Activated T-cell treated with anti-CD3 and anti-CD28 coated beads, Interleukin-2, amount 50 U/mL, for 48 hours (primary cell): Measurements from ENCODE around the gene LHX3.

ENCODE experiments used
- DNase-seq, 2 experiments: peaks; one replicate each; pipeline ENCODE4 v3.0.0-alpha.2; 2020

The LHX3 gene

DNA sequence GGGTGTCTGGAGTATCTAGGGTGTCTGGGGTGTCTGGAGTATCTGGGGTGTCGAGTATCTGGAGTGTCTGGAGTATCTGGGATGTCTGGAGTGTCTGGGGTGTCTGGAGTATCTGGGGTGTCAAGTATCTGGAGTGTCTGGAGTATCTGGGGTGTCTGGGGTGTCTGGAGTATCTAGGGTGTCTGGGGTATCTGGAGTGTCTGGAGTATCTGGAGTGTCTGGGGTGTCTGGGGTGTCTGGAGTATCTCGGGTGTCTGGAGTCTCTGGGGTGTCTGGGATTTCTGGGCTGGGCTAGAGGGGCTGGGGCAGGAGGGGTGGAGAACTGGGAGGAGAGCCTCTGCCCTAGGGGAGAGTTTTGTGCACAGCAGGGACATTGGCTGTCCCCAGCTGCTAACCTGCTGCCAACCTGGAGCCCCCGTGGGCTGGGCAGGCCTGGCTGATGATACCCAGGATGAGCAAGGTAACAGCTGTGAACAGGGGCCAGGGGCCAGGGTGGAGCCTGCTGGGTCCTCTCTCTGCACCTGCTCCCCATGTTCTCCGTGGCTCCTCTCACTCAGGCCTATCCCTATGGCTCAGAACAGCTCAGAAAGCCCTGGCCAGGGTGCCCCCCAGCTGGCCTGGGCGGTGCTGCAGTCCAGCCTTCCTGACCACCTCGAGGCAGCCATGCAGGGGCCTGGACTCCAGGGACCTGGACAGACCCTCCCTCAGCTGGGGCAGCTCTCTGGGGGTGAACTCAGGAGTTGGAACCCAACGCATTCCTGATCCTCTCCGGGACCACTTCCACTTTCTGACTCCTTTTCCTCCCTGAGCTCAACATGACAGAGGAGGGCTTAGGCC lies 29.9 kb downstream of the LHX3 start:
- no peak for DNase-seq

- DNase-seq: no peak
These were observed 31.2 kb downstream of the LHX3 start for GRCh38 chr9:136173648-136174290.

DNA sequence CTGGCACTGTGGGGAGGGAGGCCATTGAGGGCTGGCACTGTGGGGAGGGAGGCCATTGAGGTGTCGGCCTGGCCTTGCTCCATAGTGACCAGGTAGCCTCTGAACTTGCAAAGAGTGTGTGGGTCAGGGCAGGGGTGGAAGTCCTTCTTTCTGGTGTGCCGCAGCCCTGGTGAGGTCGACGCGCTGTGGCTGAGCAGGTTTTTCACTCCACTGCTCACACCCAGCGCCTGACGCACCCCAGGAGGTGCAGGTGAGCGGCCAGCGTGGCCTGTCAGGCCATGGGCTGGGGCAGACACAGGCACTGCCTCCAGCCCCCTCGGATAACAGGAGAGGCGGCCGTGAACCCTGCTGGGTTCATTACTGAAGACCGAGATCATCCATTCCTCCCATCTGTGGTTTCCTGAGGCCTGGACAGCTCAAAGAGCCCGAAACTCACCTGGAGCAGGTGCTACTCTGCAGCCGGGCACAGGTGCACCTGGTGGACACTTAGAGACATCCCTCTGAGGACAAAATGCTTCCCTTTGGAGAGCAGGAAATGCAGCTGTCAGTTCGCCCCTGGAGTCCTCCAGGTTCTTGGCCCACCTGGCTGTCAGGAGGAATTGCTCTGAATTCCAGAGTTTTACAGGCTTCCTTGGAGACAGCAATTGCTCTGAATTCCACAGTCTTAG lies 32.4 kb downstream of the LHX3 start:
- DNase-seq: no peak

DNA sequence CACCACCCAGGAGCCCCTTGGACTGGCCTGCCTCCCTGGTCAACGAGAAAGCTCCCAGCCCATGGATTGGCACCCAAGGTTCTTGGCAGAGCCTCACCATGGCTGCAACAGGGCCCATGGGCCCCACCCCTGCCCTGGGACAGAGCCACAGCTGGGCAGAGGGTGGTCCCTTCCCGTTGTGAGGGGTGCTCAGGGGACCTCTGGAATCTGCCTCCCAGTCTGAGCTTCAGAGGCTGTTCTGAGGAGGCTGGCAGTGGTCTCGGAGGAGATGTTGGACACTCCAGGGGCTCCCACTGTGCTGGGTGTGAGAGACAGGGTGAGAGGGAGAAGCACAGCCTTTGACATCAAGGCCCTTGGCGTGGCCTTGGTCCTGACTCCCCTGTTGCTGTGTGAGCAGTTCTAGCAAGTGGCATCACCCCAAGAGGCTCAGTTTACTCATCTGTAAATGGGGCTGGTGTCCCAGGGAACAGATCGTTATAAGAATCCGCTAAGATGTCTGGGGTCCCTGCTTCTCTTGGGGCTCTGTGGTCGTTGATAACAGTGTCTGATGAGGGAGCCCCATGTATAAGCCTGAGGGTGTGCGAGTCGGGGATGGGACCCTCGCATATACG lies 33.0 kb downstream of the LHX3 start:
- DNase-seq: no peak

DNA sequence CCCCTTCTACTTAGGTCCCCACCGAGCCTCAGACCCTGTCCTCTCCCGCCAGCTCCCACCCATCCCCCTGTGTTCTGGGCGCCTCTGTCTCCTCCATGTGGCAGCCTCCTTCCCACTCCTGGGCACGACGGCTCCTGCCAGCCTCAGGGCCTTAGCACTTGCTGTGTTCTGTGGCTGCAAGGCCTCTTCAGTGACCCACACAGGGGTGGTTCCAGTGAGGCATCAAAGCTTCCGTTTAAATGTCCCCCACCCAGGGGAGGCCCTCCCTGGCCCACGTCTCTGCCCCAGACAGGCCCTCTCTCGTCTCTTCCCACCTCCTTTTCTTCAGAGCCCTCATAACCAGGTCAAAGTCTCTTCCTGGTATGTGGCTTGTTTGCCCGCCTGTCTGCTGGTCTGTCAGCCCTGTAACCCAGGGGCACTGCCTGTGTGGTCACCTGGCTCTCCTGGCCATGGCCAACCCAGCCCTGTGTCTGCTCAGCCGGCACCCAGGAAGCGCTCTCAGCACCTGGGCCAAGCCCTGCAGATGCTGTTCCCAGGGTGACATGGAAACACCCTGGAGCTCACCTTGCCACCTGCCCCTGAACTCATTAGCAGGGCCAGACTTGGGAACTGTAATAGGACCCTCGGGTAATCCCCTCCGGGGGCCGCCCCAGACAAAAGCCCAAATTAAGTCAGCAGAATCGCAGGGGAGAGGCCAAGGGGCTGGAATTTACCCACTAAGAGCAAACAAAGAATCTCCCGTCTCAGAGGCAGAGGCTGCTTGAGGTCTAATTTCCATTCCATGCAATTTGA lies 33.7 kb downstream of the LHX3 start:
- DNase-seq: no peak

DNA sequence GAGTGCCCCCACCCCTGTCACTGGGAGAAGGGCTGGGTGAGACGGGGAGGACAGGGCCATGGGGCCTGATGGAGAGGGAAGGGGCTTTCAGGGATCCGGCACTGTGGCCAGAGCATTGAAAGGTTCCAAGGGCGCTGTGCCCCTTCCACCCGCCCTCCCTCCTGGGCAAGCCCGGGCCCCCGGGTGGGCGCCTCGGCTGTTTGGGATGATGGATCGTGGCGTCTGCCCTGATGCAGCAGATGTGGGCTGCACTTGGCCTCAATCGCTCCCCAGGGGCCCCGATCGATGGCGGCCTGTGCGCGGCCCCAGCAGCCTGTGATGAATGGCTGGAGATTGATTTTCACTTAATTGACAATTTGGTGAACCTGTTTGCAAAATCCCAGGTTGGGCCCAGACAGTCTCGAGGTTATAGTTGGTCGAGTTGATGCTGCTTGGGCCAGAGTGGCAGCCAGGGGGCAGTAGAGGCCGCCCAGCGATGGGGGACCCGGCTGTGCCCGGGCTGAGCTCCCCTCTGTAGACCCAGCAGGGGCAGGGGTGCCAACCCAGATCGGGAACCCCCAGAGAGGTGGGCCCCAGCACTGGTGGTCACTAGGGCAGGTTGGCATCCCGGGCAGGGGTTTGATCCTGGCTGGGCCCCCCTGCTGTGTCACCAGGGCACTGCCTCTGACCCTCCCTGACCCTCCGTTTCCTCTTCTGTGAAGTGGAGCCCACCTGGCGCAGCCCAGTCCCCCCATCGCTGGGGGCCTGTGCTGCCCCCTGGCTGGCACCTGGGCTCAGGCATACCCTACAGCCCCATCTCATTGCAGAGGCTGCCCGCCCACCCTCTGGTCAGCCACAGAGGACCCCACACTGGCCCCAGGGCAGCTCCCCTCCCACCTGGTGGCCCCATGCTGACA lies 34.7 kb downstream of the LHX3 start:
- DNase-seq: peak; percentile 75 to 78

DNA sequence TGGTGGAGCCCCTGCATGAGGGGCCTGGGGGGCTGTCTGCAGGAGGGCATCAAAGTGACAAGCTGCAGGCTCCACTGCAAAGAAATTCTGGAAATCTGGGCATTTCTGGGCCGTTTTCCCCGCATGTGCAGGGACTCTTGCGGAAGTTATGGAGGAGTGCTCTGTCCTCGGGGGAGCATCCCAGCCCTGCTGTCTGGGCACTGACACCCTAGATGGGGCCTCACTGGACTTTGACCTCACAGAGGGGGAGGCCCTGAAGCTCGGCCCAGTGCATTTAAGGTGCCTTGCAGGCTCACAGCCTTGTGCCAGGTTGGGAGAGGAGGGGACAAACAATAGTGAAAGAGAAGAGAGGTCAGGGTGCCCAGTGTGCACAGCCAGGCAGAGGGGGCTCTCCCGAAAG lies 35.4 kb downstream of the LHX3 start:
- no peak for DNase-seq

GRCh38 chr9:136163248-136163850 lies 41.6 kb downstream of the LHX3 start:
- DNase-seq: no peak

DNA sequence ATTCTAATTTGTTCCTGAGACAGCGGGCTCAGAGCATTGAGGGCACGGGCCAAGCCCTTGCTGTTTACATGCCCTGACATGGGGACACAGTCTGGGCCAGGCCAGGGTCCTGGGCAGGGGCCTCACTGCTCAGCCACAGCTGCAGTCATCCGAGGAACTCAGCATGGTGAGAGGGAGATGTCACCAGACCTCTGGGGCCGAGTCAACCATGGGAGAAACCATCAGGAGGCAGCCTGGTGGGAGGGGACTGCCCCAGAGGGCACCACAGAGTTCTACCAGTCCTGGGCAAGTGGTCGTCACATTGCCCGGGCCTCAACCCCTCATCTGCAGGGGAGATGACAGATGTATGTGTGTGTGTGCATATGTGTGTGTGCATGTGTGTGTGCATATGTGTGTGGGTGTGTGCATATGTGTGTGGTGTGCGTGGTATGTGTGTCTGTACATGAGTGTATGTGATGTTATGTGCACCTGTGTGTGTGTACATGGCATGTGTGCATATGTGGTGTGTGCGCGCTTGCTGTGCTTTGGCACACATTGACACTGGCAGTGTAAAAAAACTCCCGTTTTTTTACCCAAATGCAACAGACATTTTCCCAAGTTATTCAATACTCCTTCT lies 43.8 kb downstream of the LHX3 start:
- DNase-seq: no peak

DNA sequence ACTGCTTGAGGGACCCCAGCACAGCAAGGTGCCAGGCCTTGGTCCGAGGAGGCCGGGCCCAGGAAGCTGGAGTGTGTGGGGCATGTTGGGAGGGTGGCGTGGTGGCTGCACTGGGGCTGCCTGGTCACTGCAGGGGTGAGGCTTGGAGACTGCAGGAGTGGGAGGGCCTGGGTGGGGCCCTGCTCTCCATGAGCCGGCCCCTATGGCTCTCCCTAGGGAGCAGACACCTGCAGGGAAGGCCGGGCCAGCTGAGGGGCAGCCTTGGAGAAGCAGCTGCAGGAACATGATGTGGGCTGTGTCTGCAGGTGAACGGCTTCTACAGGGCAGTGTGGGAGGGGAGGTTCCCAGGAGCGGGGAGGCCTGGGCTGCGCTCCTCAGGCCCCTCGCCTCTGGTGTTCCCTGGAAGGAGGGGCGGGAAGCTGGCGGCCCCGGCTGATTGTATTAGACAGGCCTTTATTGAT lies 44.5 kb downstream of the LHX3 start:
- no peak for DNase-seq

GRCh38 chr9:136159851-136160250 lies 45.1 kb downstream of the LHX3 start:
- no peak for DNase-seq

GRCh38 chr9:136157477-136158265 lies 47.3 kb downstream of the LHX3 start:
- no peak for DNase-seq

GRCh38 chr9:136156209-136157120 lies 48.5 kb downstream of the LHX3 start:
- no peak for DNase-seq

DNA sequence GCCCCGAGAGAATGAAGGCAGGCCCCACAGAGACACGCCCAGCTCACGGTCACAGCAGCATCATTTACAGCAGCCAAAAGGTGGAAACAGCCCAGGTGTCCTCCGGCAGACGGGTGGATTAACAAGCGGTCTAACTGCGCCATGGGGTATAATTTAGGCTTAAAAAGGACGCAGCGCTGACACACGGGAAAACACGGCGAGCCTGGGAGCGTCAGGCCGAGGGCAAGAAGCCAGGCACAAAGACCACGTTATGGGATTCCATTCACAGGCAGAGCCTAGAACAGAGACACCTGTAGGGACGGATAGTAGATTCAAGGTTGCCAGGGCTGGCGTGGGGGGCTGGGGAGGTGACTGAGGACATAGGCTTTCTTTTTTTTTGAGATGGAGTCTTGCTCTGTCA lies 49.4 kb downstream of the LHX3 start:
- DNase-seq: no peak

DNA sequence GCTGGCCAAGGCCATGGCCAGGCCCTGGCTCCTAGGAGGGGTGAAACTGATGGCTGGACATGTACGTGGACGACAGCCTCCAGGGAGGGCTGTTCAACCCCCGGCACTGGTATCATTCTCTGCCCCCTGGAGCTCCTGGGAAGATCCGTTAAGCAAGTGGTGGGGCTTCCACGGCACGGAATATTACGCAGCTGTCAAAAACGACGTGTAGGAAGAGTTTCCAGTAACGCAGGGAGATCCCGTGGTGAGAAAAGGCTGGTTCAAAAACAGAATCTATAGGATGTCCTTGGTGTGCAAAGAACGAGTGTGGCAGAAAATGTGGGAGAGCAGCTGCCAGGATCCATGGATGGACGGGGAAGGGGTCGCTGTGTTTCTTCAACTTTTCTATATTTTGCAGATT lies 50.0 kb downstream of the LHX3 start:
- DNase-seq: no peak

- DNase-seq: no peak
These were observed 51.4 kb downstream of the LHX3 start for GRCh38 chr9:136153381-136154065.

DNA sequence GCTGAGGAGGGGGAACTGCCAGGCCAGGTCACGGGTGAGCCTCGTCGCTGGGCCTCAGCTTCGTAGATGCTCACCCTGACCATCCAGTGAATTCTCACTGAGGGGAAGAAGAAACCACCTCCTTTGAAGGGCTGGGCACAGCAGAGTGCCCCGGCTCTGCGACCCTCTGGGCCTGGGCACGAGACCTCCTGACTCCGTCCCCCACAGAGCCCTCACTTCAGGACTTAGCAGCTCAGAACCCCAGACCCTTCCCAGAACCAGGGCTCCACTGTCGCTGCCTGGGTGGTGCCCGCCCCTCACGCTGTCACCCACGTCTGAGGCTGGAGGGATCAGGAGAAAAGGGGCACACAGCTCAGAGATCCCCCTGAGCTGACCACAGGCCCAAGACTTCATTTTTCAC lies 52.0 kb downstream of the LHX3 start:
- DNase-seq: no peak

DNA sequence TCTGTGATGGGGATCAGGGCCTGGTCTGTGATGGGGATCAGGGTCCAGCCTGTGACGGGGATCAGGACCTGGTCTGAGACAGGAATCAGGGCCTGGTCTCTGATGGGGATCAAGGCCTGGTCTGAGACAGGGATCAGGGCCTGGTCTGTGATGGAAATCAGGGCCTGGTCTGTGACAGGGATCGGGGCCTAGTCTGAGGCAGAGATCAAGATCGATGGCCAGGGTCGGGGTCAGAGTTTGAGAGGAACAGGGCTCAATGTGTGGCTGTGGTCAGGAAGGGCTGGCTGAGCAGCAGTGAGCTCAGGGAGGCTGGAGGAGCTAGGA lies 52.4 kb downstream of the LHX3 start:
- DNase-seq: no peak
